Measurements from ENCODE around the gene RCCD1.
"Not testable (repeated sequence)": the region's sequence is repeated elsewhere in the genome, so short reads cannot be mapped to it uniquely, and the experiment has no call there.

Gene RCCD1

GRCh38 chr15:90918835-90919234, 35.8 kb upstream of the RCCD1 start:
- DNase-seq, result no peak

DNA sequence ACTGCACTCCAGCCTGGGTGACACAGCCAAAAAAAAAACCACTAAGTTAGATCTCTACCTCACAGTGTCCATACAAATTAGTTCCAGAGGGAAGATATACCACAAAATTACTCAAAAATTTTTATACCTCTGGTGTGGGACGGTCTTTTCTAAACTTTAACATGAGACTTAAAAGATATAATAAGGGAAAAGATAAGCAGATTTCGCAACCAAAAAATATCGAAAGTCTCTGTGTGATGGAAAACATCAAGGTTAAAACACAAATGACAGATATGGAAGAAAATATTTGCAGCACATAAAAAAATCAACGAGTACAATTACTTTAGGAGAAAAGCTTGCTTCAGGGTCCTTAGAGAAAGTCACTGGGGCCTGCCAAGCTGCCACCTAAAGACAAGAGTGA, 32.8 kb upstream of the RCCD1 start:
- DNase-seq, result no peak

DNA sequence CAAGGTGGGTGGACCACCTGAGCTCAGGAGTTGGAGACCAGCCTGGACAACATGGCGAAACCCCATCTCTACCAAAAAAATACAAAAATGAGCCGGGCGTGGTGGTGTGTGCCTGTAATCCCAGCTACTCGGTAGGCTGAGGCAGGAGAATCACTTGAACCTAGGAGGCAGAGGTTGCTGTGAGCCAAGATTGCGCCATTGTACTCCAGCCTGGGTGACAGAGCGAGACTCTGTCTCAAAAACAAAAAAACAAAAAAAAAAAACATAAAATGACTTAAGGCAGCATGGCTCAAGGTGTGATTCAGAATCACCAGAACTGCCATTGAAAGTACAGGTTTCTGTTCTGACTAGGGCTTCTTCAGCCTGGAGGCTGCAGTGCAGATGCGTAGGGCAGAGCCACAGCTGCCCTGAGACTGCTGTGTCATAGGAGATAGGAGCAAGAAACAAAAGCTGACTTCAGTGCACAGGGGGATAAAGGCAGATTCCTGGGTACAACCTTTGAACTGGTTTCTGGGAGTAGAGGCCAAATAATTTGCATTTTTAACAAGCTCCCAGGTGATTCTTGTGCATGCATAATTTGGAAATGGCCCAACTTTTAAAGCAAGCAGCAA, 31.9 kb upstream of the RCCD1 start:
- not testable (repeated sequence) for DNase-seq

DNA sequence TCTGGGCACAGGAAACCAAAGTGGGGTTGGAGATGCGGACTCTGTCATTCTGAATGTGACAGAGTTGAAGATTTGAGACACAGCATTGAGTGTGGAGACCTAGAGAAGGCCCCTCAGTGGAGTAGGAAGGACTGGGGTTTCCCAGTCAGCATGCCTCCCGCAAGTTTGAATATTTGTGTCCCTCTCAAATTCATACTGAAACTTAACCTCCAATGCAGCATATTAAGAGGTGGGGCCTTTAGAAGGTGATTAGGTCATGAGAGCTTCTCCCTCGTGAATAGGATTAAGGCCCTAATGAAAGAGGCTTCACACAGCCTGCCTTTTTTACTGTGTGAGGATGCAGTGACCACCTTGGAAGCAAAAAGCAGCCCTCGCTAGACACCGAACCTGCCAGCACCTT, 30.3 kb upstream of the RCCD1 start:
- DNase-seq, result no peak

DNA sequence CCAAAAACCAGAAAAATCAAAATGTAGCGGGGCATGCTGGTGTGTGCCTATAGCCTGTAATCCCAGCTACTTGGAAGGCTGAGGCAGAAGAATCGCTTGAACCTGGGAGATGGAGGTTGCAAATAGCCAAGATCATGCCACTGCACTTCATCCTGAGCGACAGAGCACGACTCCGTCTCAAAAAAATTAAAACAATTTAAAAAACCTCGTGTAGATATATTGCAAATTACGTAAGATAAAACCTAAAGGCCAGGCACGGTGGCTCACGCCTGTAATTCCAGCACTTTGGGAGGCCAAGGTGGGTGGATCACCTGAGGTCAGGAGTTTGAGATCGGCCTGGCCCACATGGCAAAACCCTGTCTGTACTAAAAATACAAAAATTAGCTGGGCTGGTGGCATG, 27.9 kb upstream of the RCCD1 start:
- not testable (repeated sequence) for DNase-seq

DNA sequence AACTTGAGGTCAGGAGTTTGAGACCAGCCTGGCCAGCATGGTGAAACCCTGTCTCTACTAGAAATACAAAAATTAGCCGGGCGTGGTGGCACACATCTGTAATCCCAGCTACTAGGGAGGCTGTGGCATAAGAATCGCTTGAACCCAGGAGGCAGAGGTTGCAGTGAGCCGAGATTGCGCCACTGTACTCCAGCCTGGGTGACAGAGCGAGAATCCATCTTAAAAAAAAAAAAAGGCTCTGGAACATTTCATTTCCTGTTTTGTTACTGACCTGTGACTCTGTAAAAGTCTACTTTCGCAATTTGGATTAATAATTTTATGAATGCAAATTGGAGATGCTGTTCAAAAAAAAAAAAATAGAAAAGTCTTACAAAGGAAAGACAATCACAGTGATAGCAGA, 26.6 kb upstream of the RCCD1 start:
- DNase-seq, result not testable (repeated sequence)

DNA sequence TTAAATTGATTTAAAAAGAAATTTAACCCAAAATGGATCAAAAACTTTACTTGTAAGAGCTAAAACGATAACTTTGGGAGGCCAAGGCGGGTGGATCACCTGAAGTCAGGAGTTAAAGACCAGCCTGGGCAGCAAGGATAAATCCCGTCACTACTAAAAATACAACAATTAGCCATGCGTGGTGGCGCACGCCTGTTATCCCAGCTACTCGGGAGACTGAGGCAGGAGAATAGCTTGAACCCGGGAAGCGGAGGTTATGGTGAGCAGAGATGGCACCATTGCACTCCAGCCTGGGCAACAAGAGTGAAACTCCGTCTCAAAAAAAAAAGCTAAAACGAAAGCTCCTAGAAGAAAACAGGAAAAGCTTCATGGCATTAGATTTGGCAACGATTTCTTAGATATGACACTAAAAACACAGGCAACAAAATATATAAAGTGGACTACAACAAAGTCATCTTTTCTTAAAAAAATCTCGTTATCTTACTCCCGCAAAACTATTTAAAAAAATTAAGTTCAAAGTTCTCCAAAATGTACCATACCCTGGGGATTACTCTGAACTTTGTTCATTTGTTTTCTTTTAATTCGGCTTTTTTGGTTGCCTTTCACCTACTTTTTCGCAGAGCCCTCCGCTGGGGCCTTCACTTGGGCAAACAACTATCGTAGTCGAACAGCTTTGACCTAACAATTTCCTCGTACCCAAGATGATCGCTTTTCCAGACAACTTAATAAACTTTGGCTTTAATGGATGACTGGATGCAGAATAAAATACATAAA, 25.3 kb upstream of the RCCD1 start:
- DNase-seq, result no peak

DNA sequence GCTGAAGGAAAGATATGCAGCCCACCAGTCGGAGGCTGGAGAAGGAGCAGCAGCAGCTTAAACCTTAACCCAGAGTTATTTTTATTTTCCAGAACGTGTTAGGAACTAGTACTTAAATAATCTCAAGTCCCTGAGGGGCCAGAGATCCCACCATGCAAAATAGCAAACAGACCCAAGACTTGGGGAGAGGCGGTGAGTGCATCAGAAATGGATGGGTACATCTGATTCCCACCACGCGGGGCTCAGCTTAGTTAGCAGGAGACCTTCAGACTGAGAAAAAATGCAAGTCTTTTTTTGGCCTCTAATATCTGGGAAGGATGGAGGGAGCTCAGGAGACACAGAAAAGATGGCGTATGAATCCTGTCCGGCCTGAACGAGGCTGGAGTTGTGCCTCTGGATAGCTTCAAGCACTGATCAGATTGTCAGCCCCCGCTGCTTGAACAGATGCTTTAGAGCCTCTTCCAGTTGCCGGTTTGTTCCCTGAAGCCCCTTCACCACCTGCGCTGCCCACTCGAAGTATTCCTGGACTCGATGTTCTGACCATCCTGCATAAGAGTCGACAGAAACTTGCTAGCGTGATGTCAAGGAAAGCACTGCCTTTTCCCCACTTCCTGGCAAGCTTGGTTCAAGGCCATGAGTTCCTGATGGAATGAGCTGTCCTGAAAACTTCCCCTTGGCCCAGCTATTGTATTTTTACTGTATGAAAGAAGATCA, 23.7 kb upstream of the RCCD1 start:
- DNase-seq, result no peak

DNA sequence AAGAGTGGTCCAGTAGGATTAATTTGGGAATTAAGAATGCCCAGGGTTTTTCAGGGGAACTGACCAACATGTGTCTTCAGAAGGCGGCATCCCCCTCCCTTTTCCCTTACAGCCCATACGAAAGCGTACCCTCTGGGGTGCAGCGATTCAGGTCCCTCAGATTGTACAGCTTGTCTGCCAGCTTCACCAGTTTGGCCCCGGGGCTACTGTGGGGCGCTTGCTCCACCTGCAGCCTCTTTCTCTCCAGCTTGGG, 23.2 kb upstream of the RCCD1 start:
- DNase-seq, result no peak

GRCh38 chr15:90931828-90932659, 22.6 kb upstream of the RCCD1 start, which contains the start of gene HDDC3:
TSS of gene HDDC3 (minus strand) at chr15:90932549. CDS start at chr15:90932540, 9 bp downstream.
- peak; percentile 76 for DNase-seq

DNA sequence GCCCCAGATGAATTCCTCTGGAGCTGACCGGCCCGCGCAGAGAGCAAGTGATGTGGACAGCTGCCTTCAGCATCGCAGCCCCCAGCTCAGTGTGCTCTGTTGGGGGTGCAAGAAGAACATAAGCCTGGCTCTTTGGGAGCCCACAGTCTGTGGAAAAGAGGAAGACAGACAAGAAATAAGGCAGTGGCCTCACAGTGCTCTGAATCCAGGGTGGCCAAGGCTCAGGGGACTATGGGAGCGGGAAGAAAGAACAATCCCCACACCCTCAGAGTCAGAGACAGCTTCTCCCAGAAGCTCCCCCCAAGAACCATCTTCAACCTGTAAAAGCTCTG, 22.1 kb upstream of the RCCD1 start:
- DNase-seq, result no peak

DNA sequence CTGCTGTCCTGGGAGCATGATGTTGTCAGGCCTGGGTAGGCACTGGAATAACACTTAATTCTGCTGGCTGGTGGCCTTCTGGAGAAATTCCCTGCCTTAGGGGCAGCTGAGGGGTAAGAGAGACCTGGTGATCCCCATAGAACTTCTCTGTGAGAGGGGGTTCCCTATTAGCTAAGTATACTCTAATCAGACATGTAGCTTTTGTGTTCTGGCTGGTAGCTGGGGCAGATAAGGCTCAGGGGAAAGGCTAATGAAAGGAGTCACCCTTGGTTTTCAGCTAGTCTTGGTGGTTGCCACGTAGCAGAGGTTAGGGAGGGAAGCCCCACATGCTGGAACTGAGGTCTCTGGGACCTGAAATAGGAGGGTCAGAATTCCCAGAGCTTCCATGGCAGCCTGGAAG, 21.4 kb upstream of the RCCD1 start:
- no peak for DNase-seq

- peak; percentile 77 for DNase-seq
These were observed 20.3 kb upstream of the RCCD1 start for GRCh38 chr15:90934256-90934948.

- DNase-seq, result peak; percentile 83
These were observed 19.5 kb upstream of the RCCD1 start, which contains the start of gene UNC45A for GRCh38 chr15:90934949-90935751. TSS of gene UNC45A (plus strand) at chr15:90935285. CDS start at chr15:90935325, 40 bp downstream.

DNA sequence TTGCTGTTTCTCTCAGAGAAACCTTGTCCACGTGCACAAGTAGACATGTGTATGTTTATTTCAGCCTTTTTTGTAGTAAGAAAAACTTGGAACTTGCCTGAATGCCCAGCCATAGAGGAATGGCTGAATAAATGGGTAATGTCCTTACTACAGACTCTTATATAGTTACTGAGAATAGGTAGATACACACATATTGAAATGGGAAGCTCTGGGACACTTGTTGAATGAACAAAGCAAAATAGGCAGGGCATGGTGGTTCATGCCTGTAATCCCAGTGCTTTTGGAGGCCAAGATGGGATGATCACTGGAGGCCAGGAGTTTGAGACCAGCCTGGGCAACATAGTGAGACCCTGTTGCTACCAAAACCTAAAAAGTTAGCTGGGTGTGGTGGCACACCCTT, 17.9 kb upstream of the RCCD1 start:
- no peak for DNase-seq

DNA sequence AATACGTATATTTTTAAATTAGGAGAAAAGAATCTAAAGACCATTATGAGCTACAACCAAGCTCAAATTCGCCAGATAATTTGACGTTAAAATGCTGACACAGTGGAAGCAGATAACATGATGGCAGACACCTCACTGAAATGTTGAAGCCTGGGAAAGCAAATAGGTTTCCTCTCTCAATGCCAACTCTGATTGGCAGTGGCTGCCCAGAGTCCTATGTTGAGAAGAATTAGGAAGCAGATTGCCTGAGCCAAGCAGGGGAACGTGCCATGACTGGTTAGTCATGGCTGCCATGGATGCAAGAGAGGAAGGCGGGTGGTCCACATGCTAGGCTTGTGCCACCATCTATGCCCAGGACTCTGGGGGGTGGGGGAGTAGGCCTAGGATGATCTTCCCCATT, 16.4 kb upstream of the RCCD1 start:
- DNase-seq, result no peak

DNA sequence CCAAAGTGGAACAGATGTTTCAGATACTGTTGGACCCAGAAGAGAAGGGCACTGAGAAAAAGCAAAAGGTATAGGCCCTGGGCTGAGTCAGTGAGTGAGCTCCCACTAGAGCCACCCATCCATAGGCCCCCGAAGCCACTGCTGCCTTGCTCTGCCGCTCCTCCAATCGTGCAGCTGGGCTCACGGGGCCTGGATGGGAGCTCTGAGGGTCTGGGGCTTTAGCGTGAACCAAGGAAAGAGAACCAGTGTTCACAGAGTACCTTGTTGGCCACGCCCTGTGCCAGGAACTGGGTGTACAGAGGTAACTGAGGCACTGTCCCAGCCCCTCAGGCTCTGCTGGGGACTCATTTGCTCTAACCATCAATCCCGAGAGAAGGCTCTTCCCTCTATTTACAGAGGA, 14.9 kb upstream of the RCCD1 start:
- DNase-seq, result no peak

GRCh38 chr15:90941038-90941437, 13.6 kb upstream of the RCCD1 start:
- DNase-seq, result no peak

DNA sequence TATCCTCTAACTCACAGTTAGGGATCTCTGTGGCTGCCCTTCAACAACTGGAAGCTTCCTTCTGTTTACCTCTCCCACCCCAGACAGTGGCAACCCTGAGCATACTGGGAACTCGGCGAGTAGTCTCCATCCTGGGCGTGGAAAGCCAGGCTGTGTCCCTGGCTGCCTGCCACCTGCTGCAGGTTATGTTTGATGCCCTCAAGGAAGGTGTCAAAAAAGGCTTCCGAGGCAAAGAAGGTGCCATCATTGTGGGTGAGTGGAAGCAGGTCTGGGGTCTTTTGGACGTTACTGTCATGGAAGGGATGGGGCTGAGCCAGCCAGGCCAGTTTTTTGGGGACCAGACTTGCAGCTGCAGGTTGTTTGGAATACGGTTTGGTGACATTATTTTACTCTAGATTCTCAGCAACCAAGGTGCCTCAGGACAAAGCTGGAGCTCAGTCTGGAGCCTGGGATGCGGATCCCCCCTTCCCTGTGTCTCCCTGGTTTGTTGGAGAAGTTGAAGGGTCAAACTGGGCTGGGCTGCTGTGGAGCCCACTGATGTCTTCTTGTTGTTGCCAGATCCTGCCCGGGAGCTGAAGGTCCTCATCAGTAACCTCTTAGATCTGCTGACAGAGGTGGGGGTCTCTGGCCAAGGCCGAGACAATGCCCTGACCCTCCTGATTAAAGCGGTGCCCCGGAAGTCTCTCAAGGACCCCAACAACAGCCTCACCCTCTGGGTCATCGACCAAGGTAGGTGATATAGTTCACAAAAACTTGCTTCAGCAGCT, 12.1 kb upstream of the RCCD1 start:
- no peak for DNase-seq

GRCh38 chr15:90945091-90945490, 9.6 kb upstream of the RCCD1 start:
- DNase-seq, result no peak

GRCh38 chr15:90946538-90946937, 8.1 kb upstream of the RCCD1 start:
- no peak for DNase-seq
